Measurements from ENCODE around the gene RNASE1.
"Not testable (repeated sequence)": the region's sequence is repeated elsewhere in the genome, so short reads cannot be mapped to it uniquely, and the experiment has no call there.

The RNASE1 gene

DNA sequence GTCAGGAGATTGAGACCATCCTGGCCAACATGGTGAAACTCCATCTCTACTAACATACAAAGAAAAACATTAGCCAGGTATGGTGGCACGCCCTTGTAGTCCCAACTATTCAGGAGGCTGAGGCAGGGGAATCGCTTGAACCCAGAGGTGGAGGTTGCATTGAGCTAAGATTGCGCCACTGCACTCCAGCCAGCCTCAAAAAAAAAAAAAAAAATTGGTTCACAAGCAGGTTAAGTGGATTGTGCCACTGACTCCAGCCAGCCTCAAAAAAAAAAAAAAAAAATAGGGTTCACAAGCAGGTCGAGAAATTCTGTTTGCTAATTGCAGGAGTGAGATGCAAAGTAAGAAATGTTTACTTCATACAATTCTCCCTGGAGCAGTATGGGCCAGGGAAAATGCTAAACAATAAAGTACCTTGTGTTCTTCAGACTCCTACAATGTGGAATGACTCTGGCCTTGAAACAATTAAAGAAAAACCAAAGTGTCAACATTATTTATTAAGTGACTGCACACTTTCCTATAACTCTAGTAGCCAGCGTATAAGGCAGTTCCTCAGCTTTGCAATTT is 28.3 kb downstream of the RNASE1 start:
- in situ Hi-C loops (cut with MboI; ENCODE audit: low sequenced_read_pairs) = no loop called here

- in situ Hi-C loops (cut with MboI; ENCODE audit: low sequenced_read_pairs) = no loop called here
Measured at GRCh38 chr14:20772650-20773049, 30.0 kb downstream of the RNASE1 start.

- in situ Hi-C loops (cut with MboI; ENCODE audit: low sequenced_read_pairs) = no loop called here
Measured at GRCh38 chr14:20769421-20769820, 33.2 kb downstream of the RNASE1 start.

GRCh38 chr14:20768593-20768892 is 34.1 kb downstream of the RNASE1 start:
- in situ Hi-C loops (cut with MboI; ENCODE audit: low sequenced_read_pairs) = no loop called here

GRCh38 chr14:20760950-20761349 is 41.7 kb downstream of the RNASE1 start:
- in situ Hi-C loops (cut with MboI; ENCODE audit: low sequenced_read_pairs) = no loop called here

DNA sequence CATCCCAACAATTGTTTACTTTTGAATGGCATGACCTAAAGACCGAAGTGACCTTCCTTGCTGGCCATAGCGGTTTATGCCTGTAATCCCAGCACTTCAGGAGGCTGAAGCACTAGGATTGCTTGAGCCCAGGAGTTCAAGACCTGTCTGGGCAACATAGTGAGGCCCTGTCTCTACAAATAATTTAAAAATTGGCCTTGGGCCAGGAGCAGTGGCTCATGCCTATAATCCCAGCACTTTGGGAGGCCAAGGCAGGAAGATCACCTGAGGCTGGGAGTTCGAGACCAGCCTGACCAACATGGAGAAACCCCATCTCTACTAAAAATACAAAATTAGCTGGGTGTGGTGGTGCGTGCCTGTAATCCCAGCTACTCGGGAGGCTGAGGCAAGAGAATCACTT is 43.2 kb downstream of the RNASE1 start:
- in situ Hi-C loops (cut with MboI; ENCODE audit: low sequenced_read_pairs) = not testable (repeated sequence)

DNA sequence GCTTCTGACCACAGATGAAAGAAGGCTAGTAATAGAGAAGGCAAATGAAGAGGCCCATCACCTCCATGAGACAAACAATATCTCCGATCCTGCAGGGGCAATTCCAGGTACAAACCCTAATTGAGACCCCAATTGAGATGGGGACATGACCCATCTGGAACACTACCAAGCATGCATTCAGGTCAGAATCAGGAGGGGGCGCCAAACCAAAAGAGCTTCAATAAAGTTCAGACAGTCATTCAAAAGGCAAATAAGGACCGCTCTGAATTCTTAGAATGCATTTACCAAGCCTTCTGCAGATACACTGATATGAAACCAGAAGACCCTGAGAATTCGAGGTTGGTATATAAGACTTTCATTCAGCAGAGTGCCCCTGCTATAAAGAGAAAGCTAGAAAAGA is 44.7 kb downstream of the RNASE1 start:
- in situ Hi-C loops (cut with MboI; ENCODE audit: low sequenced_read_pairs) = no loop called here

DNA sequence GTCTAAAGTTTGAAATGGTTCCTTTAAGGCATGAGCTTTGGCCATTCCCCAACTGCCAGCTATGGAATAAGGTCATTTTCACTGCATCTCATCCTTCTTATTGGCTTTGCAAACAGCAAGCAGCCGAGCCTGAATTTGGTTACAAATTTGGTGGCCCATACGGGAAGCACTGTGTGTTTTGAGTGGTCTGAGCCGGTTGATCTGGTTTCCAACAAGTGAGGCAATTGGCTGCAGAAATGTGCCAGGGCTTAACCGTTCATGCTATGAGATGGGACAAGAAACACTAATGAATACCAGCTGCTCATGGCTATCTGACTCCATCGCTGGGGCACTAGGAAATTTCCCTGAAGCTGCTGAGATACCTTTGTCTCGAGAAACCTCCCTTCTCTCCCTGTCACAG is 47.6 kb downstream of the RNASE1 start:
- in situ Hi-C loops (cut with MboI; ENCODE audit: low sequenced_read_pairs) = no loop called here

- in situ Hi-C loops (cut with MboI; ENCODE audit: low sequenced_read_pairs) = no loop called here
Measured at GRCh38 chr14:20754308-20754707, 48.3 kb downstream of the RNASE1 start.

GRCh38 chr14:20751963-20752562 is 50.6 kb downstream of the RNASE1 start:
- in situ Hi-C loops (cut with MboI; ENCODE audit: low sequenced_read_pairs) = no loop called here
